ENCODE results near the gene AP2B1. TPM values are rescaled to one million over a fixed set of nuclear protein-coding genes. Genes with fewer than 3 reads are reported as not detected.
A peak's percentile ranks its signal among the peaks of the same experiment; 100 is the strongest.

AP2B1 gene
- total and polyA plus RNA-seq, 9 of the 15 experiments (the other 6 are each of a cell fraction or from before 2014, with no cell fraction given), result 60.1 to 287 (median 105) TPM

DNA sequence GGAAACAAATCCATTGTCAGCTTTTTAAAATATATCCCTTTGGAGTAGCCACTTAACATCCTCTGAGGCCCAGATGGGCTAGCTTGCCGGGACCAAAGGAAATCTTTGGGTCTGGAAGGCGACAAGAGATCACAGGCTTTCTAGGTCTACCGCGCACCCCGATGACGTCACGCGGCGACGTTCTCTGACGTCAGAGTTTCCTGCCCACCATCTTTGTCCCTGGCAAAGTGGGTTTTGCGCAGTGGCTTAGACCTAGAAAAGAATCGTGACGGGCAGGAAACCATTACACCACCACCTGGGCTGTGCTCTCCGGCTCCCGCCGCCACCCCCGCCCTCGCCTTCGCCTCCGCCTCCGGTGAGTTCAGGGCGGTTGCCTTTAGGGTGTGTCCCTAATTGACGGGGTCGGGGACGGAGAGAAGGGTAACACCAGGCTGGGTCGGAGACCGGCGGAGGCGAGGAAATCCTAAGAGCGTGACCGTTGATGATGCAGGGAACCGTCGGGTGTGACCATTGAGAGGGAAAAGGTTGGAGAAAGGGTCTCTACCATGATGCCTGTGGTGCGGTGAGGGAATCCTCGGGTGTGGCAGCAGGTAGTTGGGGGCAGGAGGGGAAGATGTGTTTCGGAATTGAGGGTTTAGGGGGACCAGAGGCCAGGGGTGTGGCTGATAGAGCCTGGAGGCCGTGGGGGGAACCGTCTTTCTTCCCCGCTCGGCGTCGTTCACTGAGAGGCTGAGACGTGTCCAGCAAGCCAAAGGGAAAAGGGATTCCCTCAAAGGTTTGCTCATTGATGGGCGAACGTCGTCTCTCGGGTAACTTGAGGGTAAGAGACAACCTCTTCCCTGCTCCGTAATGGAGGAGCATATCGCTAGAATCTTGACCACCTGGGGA lies at the start of gene AP2B1 (continued):
- TF ChIP-seq, protein P1, sequence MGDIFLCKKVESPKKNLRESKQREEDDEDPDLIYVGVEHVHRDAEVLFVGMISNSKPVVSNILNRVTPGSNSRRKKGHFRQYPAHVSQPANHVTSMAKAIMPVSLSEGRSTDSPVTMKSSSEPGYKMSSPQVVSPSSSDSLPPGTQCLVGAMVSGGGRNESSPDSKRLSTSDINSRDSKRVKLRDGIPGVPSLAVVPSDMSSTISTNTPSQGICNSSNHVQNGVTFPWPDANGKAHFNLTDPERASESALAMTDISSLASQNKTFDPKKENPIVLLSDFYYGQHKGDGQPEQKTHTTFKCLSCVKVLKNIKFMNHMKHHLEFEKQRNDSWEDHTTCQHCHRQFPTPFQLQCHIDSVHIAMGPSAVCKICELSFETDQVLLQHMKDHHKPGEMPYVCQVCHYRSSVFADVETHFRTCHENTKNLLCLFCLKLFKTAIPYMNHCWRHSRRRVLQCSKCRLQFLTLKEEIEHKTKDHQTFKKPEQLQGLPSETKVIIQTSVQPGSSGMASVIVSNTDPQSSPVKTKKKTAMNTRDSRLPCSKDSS (IDR thresholded peaks at IDR 0.05; ENCODE audit: low read depth, partially characterized antibody), result no peak
- TF ChIP-seq YBX1 (IDR thresholded peaks at IDR 0.05), result no peak
- TF ChIP-seq, protein P2, sequence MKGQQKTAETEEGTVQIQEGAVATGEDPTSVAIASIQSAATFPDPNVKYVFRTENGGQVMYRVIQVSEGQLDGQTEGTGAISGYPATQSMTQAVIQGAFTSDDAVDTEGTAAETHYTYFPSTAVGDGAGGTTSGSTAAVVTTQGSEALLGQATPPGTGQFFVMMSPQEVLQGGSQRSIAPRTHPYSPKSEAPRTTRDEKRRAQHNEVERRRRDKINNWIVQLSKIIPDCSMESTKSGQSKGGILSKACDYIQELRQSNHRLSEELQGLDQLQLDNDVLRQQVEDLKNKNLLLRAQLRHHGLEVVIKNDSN (CRISPR knock-in tag; IDR thresholded peaks at IDR 0.05), result no peak; the same call in 1 of the 2 replicates
- TF ChIP-seq ZNF780A (CRISPR knock-in tag; IDR thresholded peaks at IDR 0.05), result no peak
- TF ChIP-seq, protein P3, sequence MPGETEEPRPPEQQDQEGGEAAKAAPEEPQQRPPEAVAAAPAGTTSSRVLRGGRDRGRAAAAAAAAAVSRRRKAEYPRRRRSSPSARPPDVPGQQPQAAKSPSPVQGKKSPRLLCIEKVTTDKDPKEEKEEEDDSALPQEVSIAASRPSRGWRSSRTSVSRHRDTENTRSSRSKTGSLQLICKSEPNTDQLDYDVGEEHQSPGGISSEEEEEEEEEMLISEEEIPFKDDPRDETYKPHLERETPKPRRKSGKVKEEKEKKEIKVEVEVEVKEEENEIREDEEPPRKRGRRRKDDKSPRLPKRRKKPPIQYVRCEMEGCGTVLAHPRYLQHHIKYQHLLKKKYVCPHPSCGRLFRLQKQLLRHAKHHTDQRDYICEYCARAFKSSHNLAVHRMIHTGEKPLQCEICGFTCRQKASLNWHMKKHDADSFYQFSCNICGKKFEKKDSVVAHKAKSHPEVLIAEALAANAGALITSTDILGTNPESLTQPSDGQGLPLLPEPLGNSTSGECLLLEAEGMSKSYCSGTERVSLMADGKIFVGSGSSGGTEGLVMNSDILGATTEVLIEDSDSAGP (CRISPR knock-in tag; IDR thresholded peaks at IDR 0.05), result no peak
- TF ChIP-seq PHF20 (IDR thresholded peaks at IDR 0.05; ENCODE audit: partially characterized antibody), result peak; percentile 90
- peak in 1 of 2 experiments; percentile 34; a peak in 1 of 4 replicates for TF ChIP-seq KDM1A (IDR thresholded peaks at IDR 0.05)
- TF ChIP-seq ZNF384 (IDR thresholded peaks at IDR 0.05; ENCODE audit: low read depth, low read length), result peak; percentile 37
- TF ChIP-seq, protein P4, sequence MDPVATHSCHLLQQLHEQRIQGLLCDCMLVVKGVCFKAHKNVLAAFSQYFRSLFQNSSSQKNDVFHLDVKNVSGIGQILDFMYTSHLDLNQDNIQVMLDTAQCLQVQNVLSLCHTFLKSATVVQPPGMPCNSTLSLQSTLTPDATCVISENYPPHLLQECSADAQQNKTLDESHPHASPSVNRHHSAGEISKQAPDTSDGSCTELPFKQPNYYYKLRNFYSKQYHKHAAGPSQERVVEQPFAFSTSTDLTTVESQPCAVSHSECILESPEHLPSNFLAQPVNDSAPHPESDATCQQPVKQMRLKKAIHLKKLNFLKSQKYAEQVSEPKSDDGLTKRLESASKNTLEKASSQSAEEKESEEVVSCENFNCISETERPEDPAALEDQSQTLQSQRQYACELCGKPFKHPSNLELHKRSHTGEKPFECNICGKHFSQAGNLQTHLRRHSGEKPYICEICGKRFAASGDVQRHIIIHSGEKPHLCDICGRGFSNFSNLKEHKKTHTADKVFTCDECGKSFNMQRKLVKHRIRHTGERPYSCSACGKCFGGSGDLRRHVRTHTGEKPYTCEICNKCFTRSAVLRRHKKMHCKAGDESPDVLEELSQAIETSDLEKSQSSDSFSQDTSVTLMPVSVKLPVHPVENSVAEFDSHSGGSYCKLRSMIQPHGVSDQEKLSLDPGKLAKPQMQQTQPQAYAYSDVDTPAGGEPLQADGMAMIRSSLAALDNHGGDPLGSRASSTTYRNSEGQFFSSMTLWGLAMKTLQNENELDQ (CRISPR knock-in tag; IDR thresholded peaks at IDR 0.05; ENCODE audit: borderline replicate concordance), result no peak; the same call in 1 of the 2 replicates
- TF ChIP-seq SUPT5H (IDR thresholded peaks at IDR 0.05), result peak; percentile 93
- no peak for TF ChIP-seq TEAD2 (tag; IDR thresholded peaks at IDR 0.05)
- TF ChIP-seq JUN (IDR thresholded peaks at IDR 0.05; ENCODE audit: borderline replicate concordance, low read depth, low read length), result peak; percentile 97
- 0 out of 2 replicates have a peak, but pooled peaks have one; percentile 23 for TF ChIP-seq JUN (CRISPR knock-in tag; IDR thresholded peaks at IDR 0.05; ENCODE audit: borderline replicate concordance)
- no peak for TF ChIP-seq SNRNP70 (optimal IDR thresholded peaks at IDR 0.05; ENCODE audit: low read depth, low read length)
- TF ChIP-seq PTTG1 (tag; IDR thresholded peaks at IDR 0.05; ENCODE audit: low read depth), result no peak
- TF ChIP-seq BRCA1 (IDR thresholded peaks at IDR 0.05), result no peak
- TF ChIP-seq BRCA1 (CRISPR knock-in tag; IDR thresholded peaks at IDR 0.05), result no peak
- TF ChIP-seq, protein P5, sequence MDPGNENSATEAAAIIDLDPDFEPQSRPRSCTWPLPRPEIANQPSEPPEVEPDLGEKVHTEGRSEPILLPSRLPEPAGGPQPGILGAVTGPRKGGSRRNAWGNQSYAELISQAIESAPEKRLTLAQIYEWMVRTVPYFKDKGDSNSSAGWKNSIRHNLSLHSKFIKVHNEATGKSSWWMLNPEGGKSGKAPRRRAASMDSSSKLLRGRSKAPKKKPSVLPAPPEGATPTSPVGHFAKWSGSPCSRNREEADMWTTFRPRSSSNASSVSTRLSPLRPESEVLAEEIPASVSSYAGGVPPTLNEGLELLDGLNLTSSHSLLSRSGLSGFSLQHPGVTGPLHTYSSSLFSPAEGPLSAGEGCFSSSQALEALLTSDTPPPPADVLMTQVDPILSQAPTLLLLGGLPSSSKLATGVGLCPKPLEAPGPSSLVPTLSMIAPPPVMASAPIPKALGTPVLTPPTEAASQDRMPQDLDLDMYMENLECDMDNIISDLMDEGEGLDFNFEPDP (CRISPR knock-in tag; IDR thresholded peaks at IDR 0.05), result no peak
- TF ChIP-seq, protein P6, sequence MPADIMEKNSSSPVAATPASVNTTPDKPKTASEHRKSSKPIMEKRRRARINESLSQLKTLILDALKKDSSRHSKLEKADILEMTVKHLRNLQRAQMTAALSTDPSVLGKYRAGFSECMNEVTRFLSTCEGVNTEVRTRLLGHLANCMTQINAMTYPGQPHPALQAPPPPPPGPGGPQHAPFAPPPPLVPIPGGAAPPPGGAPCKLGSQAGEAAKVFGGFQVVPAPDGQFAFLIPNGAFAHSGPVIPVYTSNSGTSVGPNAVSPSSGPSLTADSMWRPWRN (IDR thresholded peaks at IDR 0.05; ENCODE audit: low read depth), result no peak

All from K562 (cell line).